HG03039 (cell line): Measurements from ENCODE around the gene DLX2.
"Not testable (repeated sequence)": the region's sequence is repeated elsewhere in the genome, so short reads cannot be mapped to it uniquely, and the experiment has no call there.

Source experiments
- ATAC-seq: cut with Tn5 transposase; IDR thresholded peaks from one replicate; pipeline ENCODE4 v1.9.1; 2021; ENCODE audit warnings: mild to moderate bottlenecking, moderate library complexity; ENCODE audit not compliant: unreplicated experiment

DLX2 gene

GRCh38 chr2:172083628-172084394 is 18.9 kb downstream of the DLX2 start:
- ATAC-seq = no peak

GRCh38 chr2:172082944-172083627 is 19.6 kb downstream of the DLX2 start:
- ATAC-seq = no peak

DNA sequence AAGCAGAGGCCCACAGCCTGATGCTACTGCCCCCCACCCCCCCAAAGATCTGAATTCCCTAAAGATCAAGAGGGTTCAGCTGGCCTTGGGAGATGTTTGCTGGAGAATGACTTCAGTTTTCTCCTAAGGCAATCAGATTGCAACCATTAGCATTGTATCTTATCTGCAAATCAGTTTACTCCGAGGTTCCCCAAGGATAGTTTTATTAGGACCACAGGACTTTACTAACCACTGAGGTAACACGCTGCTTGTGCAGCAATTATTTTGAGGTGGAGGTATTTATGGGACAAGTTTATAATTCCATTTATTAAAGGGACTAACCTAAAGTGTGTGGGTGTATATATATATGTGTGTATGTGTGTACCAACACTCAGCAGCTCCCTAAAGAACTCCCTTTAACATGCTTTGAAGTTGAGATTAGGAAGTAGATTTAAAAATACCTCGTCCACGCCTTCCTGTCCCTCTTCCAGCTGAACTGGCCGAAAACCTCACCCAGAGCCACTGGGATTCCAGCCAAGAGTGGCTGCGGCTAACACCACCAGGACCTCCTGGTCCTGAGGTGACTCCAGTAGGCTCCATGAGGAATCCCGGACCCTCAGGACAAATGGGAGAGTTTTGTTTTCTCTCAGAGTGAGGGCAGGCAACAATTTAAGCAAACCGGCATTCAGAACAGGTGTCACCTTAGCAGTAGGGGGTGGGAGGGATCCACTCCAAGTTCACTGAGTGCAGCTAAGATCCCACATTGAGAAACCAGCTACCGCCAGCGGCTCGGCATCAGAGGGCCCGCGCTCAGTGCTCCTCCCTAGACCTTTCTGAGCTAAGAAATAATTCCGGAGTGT is 20.4 kb downstream of the DLX2 start:
- ATAC-seq = no peak

DNA sequence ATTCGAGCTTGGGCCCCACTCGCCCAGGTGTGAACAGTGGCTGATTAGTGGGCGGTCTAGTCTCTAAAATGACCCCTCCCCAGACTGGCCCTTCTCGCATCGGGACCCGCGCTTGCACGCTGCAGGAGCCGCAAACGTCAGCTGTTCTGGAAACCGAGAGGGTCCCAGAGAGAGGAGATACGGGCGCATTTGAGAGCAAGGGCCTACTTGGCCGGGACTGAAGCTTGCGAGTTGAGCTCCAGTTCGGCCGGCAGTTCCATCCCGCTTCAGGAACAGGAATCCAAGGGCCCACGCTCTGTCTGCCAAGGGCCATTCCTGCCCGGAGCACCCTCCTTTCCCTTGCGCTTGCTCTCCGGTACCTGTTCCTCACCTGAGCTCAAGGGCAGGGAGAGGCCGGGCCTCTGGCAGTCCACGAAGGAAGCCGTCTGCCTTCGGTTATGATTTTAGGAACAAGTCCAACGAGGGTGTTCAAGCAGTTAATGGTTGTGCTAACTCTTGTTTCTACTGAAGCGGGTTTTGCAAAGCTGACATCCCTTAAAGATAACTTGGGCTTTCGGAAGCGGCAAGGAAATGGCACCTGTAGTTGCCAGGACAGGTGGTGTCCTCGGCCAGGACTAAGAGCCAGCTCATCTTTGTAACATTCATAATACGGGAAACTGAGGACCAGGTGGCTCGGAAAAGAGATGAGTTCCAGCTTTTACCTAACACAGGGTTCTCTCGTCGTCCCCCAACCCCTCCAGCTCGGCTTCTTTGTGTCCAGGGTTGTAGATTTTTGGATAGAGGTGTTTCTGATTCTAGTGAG is 21.3 kb downstream of the DLX2 start:
- no peak for ATAC-seq

GRCh38 chr2:172080641-172081220 is 22.0 kb downstream of the DLX2 start:
- no peak for ATAC-seq

DNA sequence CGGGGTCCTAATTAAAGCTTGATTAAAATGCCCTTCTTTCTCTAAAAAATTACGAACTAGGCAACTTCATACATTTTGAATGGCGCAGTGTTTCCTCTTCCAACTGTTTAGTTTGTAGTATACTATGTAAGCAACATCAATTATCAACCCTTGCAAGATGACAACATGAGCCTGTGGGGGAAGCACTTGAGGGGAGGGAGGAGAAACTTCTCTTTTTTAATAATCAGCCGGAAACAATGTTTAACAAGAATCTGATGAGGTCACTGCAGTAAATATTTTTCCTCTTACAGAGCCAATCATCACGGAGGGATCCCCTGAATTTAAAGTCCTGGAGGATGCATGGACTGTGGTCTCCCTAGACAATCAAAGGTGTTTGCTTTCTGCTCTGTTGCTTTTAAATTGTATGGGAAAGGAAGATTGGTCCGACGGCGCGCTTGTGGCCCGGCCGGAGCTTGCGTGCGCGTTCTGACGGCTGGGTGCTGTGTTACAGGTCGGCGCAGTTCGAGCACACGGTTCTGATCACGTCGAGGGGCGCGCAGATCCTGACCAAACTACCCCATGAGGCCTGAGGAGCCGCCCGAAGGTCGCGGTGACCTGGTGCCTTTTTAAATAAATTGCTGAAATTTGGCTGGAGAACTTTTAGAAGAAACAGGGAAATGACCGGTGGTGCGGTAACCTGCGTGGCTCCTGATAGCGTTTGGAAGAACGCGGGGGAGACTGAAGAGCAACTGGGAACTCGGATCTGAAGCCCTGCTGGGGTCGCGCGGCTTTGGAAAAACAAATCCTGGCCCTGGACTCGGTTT is 22.7 kb downstream of the DLX2 start:
- ATAC-seq = no peak

- no peak for ATAC-seq
Measured at GRCh38 chr2:172079416-172079815, 23.3 kb downstream of the DLX2 start.

DNA sequence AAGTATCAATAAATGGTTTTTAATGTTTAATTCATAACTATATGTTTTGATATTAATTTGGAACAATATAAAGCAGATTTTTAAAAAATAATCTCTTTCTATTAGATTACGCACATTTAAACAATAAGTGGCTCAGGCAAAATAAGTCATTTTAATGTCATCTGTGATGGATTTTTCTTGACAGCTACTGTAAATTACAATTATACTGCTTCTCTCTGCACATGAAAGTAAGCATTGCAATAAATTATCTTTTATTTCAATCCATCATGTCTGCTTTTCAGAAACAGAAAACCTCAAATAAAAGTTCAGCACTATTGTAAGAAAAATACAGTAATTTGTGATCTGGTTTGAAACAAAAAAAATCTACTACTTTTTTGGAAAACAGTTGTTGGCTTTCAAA is 28.4 kb downstream of the DLX2 start:
- no peak for ATAC-seq

GRCh38 chr2:172073518-172073917 is 29.2 kb downstream of the DLX2 start:
- no peak for ATAC-seq

DNA sequence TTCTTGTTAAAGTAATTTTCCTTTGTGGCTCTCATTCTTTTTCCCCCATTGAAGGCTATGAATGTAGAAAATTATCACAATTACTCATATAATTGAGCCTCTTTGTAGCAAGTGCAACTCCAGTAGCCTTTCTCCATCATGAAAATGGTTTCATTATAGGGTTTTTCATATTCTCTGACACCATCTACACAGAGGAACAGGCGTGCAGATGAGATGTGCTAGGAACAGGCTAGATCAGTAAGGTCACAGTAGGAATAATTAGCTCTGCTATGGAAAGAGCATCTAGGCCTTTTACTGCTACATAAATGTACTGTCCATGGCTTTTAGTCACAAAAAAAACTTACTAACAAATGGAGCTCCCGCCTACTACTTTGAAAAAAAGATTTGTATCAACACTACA is 30.0 kb downstream of the DLX2 start:
- no peak for ATAC-seq

DNA sequence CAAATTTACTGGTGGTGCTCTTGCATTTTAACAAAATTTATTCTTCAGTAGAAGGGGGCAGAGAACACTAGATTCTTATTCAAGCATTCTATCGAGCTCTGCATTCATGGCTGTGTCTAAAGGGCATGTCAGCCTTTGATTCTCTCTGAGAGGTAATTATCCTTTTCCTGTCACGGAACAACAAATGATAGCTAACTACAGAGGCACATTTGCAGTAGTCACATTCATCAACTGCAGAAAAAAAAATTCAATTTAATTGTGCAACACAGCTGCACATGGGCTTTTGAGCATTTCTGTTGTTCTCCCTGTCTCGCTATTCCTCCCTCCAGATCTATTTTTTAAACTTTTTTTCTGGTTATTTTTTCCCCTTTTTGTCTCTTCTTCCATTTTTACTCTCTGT is 30.4 kb downstream of the DLX2 start:
- ATAC-seq = no peak

DNA sequence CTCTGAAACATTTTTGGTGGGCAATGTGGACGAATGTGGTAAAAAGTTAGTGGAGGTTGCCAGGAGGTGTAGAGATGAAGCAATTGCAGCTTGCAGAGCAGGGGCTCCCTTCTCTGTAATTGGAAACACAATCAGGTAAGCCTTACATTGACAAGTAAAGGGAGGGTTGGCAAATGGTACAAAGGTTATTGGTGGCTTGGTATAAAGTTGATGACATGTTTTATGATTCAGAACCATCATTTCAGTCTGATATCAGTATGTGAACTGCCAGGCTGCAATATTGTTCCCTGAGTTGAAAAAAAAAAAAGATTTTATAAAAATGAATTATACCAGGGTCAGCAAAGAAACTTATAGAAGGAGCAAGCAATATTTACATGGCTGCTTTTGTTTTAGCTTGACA is 31.8 kb downstream of the DLX2 start:
- no peak for ATAC-seq

- not testable (repeated sequence) for ATAC-seq
Measured at GRCh38 chr2:172067905-172068304, 34.8 kb downstream of the DLX2 start.

DNA sequence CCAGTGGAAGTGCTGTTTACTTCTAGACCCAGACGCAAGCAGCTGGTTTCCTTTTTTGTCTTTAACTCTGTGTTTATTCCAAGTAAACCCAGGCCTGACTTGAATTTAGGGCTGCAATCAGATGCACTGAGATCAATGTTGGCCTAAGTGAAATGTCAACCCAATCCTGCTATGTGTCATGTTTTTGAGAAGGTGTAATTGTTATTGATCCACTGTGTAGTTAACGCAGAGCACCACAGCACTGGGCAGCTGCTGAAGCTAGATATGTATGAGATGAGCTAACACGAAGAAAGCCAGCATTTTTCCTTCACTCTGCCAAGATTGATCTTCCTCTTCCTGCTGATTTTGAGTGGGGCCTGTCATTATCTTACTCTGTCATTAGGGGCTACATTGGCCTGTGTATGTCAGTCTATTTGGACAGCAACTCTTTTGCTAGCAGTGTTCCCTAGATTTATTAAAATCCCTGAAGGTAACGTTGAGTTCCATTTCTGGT is 36.3 kb downstream of the DLX2 start:
- ATAC-seq = no peak

DNA sequence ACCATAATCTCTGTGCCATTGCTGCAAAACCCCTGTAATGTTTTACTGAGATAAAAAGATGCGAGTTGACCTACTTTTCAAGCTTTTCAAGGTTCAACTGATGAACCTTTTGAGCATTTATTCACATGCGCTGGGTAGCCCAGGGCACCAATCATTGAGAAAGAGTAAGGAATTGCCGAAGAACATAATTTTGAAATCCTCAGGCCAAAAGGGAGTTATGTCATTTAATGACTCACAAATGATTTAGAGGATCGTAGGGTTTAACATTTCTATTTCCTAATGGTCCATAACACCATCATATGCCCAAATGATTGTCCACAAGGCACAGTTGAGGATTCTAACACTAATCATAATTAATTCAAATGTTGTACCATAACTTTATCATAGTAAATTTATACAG is 37.6 kb downstream of the DLX2 start:
- no peak for ATAC-seq

GRCh38 chr2:172063446-172063845 is 39.3 kb downstream of the DLX2 start:
- ATAC-seq = no peak

GRCh38 chr2:172062402-172063004 is 40.2 kb downstream of the DLX2 start:
- no peak for ATAC-seq

GRCh38 chr2:172060118-172060517 is 42.6 kb downstream of the DLX2 start:
- ATAC-seq = not testable (repeated sequence)

DNA sequence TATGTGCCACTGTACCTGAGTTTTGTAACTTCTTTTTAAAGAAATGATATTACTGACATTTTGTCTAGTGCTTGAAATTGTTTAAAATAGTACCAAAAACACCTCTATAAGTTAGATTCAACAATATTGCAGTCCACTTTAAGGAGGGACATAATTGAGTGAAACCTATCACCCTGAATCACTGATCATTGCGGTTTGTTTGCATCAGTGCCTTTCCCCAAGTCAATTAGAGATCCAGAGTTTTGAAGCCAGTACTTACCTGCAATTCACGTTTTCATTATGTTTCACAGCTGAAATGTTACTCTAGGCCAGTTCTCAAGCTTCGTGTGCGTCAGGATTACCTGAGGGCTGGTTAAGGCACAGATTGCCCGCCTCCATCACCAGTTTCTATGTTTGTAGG is 44.0 kb downstream of the DLX2 start:
- ATAC-seq = no peak
